Activated T-cell treated with anti-CD3 and anti-CD28 coated beads for 24 hours (primary cell): Measurements from ENCODE around the gene ELFN1.

Source experiments
- DNase-seq: peaks from one replicate; pipeline ENCODE4 v3.0.0-alpha.2; 2020; ENCODE audit warnings: low read depth

Gene ELFN1

GRCh38 chr7:1694611-1695511 lies 24.8 kb downstream of the ELFN1 start:
- no peak for DNase-seq

GRCh38 chr7:1695800-1696454 lies 25.9 kb downstream of the ELFN1 start:
- no peak for DNase-seq

GRCh38 chr7:1696671-1697498 lies 26.8 kb downstream of the ELFN1 start:
- DNase-seq = no peak

- DNase-seq = no peak
Measured at GRCh38 chr7:1697499-1698125, 27.5 kb downstream of the ELFN1 start.

GRCh38 chr7:1698201-1698600 lies 28.1 kb downstream of the ELFN1 start:
- no peak for DNase-seq

- no peak for DNase-seq
Measured at GRCh38 chr7:1698951-1699350, 28.9 kb downstream of the ELFN1 start.

GRCh38 chr7:1700086-1700485 lies 30.0 kb downstream of the ELFN1 start:
- no peak for DNase-seq

- no peak for DNase-seq
Measured at GRCh38 chr7:1700536-1701333, 30.7 kb downstream of the ELFN1 start.

GRCh38 chr7:1702652-1703051 lies 32.6 kb downstream of the ELFN1 start:
- DNase-seq = no peak

GRCh38 chr7:1703441-1703840 lies 33.4 kb downstream of the ELFN1 start:
- no peak for DNase-seq

GRCh38 chr7:1703871-1704810 lies 34.1 kb downstream of the ELFN1 start:
- DNase-seq = no peak

GRCh38 chr7:1704811-1705738 lies 35.0 kb downstream of the ELFN1 start:
- no peak for DNase-seq

- no peak for DNase-seq
Measured at GRCh38 chr7:1705856-1706255, 35.8 kb downstream of the ELFN1 start.

GRCh38 chr7:1706381-1706720 lies 36.3 kb downstream of the ELFN1 start:
- no peak for DNase-seq

- DNase-seq = no peak
Measured at GRCh38 chr7:1706721-1707613, 36.9 kb downstream of the ELFN1 start.

GRCh38 chr7:1707756-1708595 lies 37.9 kb downstream of the ELFN1 start:
- no peak for DNase-seq

GRCh38 chr7:1708596-1709251 lies 38.6 kb downstream of the ELFN1 start:
- no peak for DNase-seq
